K562 (cell line): ENCODE results near the gene MAGOHB. TPM values are rescaled to one million over a fixed set of nuclear protein-coding genes. Genes with fewer than 3 reads are reported as not detected.

Experiments
- ATAC-seq: fragments of 200-7000 bp; cut with Tn5 transposase; 3 replicates; pipeline ENCODE4 v1.9.1; 2020; ENCODE audit warnings: moderate library complexity
- BruUV-seq: library from RNA; stranded (reverse); fragments of 400-500 nt; replicated peaks from 2 replicates; lab custom pipeline; 2021; lab: Mats Ljungman, UMichigan
- CTCF ChIA-PET: fragments of 300-600 bp; formaldehyde crosslinking; extraction: SDS; loops from one replicate; lab custom pipeline; 2021; ENCODE audit warnings: low intra/inter-chr PET ratio; lab: Yijun Ruan, JAX
- POLR2A ChIA-PET: fragments of 300-600, 350-650 bp; sonication (Branson Sonifier 250); formaldehyde crosslinking; extraction: SDS; loops from one replicate; lab custom pipeline; 2021; ENCODE audit warnings: antibody characterized with exemption, inconsistent platforms; lab: Yijun Ruan, JAX
- DNase-seq, 4 experiments: peaks; one replicate each; pipeline versions ENCODE4 v3.0.0 to v3.0.0-alpha.2; 2011 to 2018; ENCODE audit warnings: low spot score in 3 of 4, mixed read lengths in 3 of 4; ENCODE audit errors: extremely low read depth in 1 of 4
- FAIRE-seq: peaks from 2 replicates; lab custom pipeline; 2011; peaks lifted over from hg19 to GRCh38; lab: Jason Lieb, UNC
- H2AFZ ChIP-seq: 2 replicates; pipeline ENCODE4 v1.6.0; 2011; ENCODE audit warnings: low read depth, low read length, control low read depth, inconsistent platforms
- H3K27ac ChIP-seq: fragments of 200-600 bp; 3 replicates; pipeline ENCODE4 v1.8.0; 2011; ENCODE audit warnings: low read depth, mild to moderate bottlenecking, control low read depth, inconsistent platforms, low read length, moderate library complexity, mixed read lengths; ENCODE audit errors: extremely low read depth
- H3K27me3 ChIP-seq, 2 experiments: fragments of 300-600 bp in 1 of 2; 2 replicates in 1 of 2; 3 replicates in 1 of 2; pipeline versions ENCODE4 v1.6.0 to v1.8.0; 2011; ENCODE audit warnings: inconsistent platforms in 2 of 2, low read length in 2 of 2, mild to moderate bottlenecking in 1 of 2, mixed read lengths in 1 of 2, moderate library complexity in 1 of 2; ENCODE audit not compliant: control insufficient read depth in 2 of 2, insufficient read depth in 2 of 2
- H3K36me3 ChIP-seq: fragments of 300-600 bp; 3 replicates; pipeline ENCODE4 v1.8.0; 2011; ENCODE audit warnings: mild to moderate bottlenecking, low read length, inconsistent platforms; ENCODE audit not compliant: control insufficient read depth, insufficient read depth
- H3K4me1 ChIP-seq, 2 experiments: fragments of 200-600 bp in 1 of 2; replicated peaks in 1 of 2; 2 replicates in 1 of 2; 3 replicates in 1 of 2; pipeline versions ENCODE4 v1.5.1 to v1.8.0; 2011; ENCODE audit warnings: inconsistent platforms in 2 of 2, low read length in 2 of 2, mild to moderate bottlenecking in 1 of 2, mixed read lengths in 1 of 2, moderate library complexity in 1 of 2; ENCODE audit not compliant: control insufficient read depth in 2 of 2, insufficient read depth in 2 of 2
- H3K4me2 ChIP-seq: 2 replicates; pipeline ENCODE4 v1.6.1; 2011; ENCODE audit warnings: low read length, control low read depth, inconsistent platforms, mixed read lengths; ENCODE audit not compliant: insufficient read depth
- H3K4me3 ChIP-seq: fragments of 200-600 bp; sonication (generic), shearing (Covaris generic); 2 replicates; pipeline ENCODE4 v1.5.1; 2016; ENCODE audit warnings: control low read depth, inconsistent platforms
- H3K79me2 ChIP-seq: fragments of 200-600 bp; 3 replicates; pipeline ENCODE4 v1.8.0; 2011; ENCODE audit warnings: low read length, inconsistent platforms; ENCODE audit not compliant: control insufficient read depth, insufficient read depth
- H3K9ac ChIP-seq, 2 experiments: 2 replicates each; pipeline versions ENCODE4 v1.6.0 to v1.6.1; 2011; ENCODE audit warnings: low read depth in 2 of 2, low read length in 2 of 2, control low read depth in 1 of 2, inconsistent platforms in 1 of 2, mild to moderate bottlenecking in 1 of 2, mixed read lengths in 1 of 2; ENCODE audit not compliant: insufficient read depth in 1 of 2
- H3K9me1 ChIP-seq: one replicate; pipeline ENCODE4 v1.6.0; 2011; ENCODE audit warnings: inconsistent platforms, mild to moderate bottlenecking, low read length, moderate library complexity; ENCODE audit not compliant: control insufficient read depth, insufficient read depth
- H3K9me3 ChIP-seq: replicated peaks from 2 replicates; pipeline ENCODE4 v1.5.1; 2011; ENCODE audit warnings: low read depth, low read length, inconsistent platforms; ENCODE audit not compliant: control insufficient read depth, insufficient read depth
- H4K20me1 ChIP-seq: replicated peaks from 2 replicates; pipeline ENCODE4 v1.6.1; 2011; ENCODE audit warnings: low read length, inconsistent platforms, mixed read lengths; ENCODE audit not compliant: control insufficient read depth, insufficient read depth
- KLF6 ChIP-seq: fragments of 250-450 bp; sonication (Bioruptor Pico); IDR thresholded peaks from 2 replicates; pipeline ENCODE4 v1.4.0; 2020; ENCODE audit warnings: mild to moderate bottlenecking, moderate library complexity, borderline replicate concordance
- POLR2AphosphoS2 ChIP-seq: IDR thresholded peaks from 2 replicates; pipeline ENCODE4 v1.6.1; 2012; ENCODE audit warnings: low read length, improper control_type of control experiment
- TEAD2 ChIP-seq: fragments of 450-650 bp; IDR thresholded peaks from 2 replicates; pipeline ENCODE4 v1.6.1; 2016; ENCODE audit warnings: missing genetic modification characterization, control low read depth, missing compliant biosample characterization
- ZBTB7A ChIP-seq: IDR thresholded peaks from 2 replicates; pipeline ENCODE4 v1.6.1; 2011; ENCODE audit warnings: low read depth, mild to moderate bottlenecking, low read length, moderate library complexity, borderline replicate concordance; ENCODE audit not compliant: control insufficient read depth
- in situ Hi-C: fragments of 300-500 bp; cut with MboI; formaldehyde crosslinking; loops from 4 replicates; pipeline ENCODE4 v1.15.0; 2018; ENCODE audit warnings: inconsistent platforms, mixed read lengths
- intact Hi-C: fragments of 100-400 bp; cut with micrococcal nuclease; formaldehyde crosslinking; loops from 2 replicates; pipeline ENCODE4 v1.14.2; 2022
- polyA plus RNA-seq, 8 experiments: library from polyadenylated mRNA; depleted of rRNA in 4 of 8; stranded (reverse) in 5 of 8; unstranded in 3 of 8; fragments of >200 nt; fragmentation: Nextera tagmentation in 2 of 8; fragmentation: Illumina TruSeq in 1 of 8; extraction: Ambion mirVana in 2 of 8; extraction: Trizol in 1 of 8; gene quantifications; 2 replicates each; pipeline versions ENCODE4 v1.2.1 to v1.2.3, GENCODE V29; 2011 to 2014; ENCODE audit warnings: inconsistent platforms in 1 of 8, missing spikeins in 1 of 8
- total RNA-seq, 7 experiments: library from RNA; depleted of rRNA in 6 of 7; stranded (reverse); fragments of >200 nt in 6 of 7; fragmentation: Illumina TruSeq in 2 of 7; extraction: Trizol in 2 of 7; gene quantifications; 2 replicates each; pipeline versions ENCODE4 v1.2.1 to v1.2.3, GENCODE V29; 2011 to 2021; ENCODE audit warnings: low replicate concordance in 1 of 7
- TF ChIP-seq, protein P1 (sequence below), 2 experiments: fragments of 450-650 bp; IDR thresholded peaks; 2 replicates each; pipeline ENCODE4 v1.6.1; 2016; ENCODE audit warnings: mild to moderate bottlenecking in 2 of 2, borderline replicate concordance in 1 of 2, low read depth in 1 of 2, moderate library complexity in 1 of 2
- TF ChIP-seq, protein P2 (sequence below): sonication (generic); formaldehyde crosslinking; IDR thresholded peaks from 2 replicates; pipeline ENCODE4 v1.8.0; 2022; ENCODE audit warnings: mild to moderate bottlenecking, missing genetic modification reagents

MAGOHB gene
- total and polyA plus RNA-seq, 9 of the 15 experiments (the other 6 are each of a cell fraction or from before 2014, with no cell fraction given): 34.5 to 177 (median 85.4) TPM

DNA sequence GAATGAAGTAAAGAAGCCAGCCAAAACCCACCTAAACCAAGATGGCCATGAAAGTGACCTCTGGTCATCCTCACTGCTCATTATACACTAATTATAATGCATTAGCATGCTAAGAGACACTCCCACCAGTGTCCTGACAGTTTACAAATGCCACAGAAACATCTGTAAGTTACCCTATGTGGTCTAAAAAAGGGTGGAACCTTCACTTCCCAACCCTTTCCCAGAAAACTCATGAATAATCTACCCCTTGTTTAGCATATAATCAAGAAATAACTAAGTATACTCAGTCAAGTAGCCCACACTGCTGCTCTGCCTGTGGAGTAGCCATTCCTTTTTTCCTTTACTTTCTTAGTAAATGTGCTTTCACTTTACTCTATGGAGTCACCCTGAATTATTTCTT, 40.6 kb upstream of the MAGOHB start:
- Histone ChIP-seq H3K9ac (no peak overlapping the region), H4K20me1 (no peaks in the 10 kb centered on the region), H3K4me1 (no peaks in the 10 kb centered on the region), H3K27ac (no peak overlapping the region), H3K9me3 (no peaks in the 10 kb centered on the region), H3K36me3 (no peaks in the 10 kb centered on the region), H3K4me2 (no peak overlapping the region), H3K79me2 (no peaks in the 10 kb centered on the region), H3K9me1 (no peaks in the 10 kb centered on the region), H3K27me3 (no peaks in the 10 kb centered on the region), H3K4me3 (no peak overlapping the region), H2AFZ (no peak overlapping the region)
- BruUV-seq: no TSS peak
- CTCF ChIA-PET: no interaction called here
- TF ChIP-seq ZBTB7A (no peak), KLF6 (CRISPR knock-in tag) (no peak), POLR2AphosphoS2 (no peak), TEAD2 (no peak)
- TF ChIP-seq, protein P1, sequence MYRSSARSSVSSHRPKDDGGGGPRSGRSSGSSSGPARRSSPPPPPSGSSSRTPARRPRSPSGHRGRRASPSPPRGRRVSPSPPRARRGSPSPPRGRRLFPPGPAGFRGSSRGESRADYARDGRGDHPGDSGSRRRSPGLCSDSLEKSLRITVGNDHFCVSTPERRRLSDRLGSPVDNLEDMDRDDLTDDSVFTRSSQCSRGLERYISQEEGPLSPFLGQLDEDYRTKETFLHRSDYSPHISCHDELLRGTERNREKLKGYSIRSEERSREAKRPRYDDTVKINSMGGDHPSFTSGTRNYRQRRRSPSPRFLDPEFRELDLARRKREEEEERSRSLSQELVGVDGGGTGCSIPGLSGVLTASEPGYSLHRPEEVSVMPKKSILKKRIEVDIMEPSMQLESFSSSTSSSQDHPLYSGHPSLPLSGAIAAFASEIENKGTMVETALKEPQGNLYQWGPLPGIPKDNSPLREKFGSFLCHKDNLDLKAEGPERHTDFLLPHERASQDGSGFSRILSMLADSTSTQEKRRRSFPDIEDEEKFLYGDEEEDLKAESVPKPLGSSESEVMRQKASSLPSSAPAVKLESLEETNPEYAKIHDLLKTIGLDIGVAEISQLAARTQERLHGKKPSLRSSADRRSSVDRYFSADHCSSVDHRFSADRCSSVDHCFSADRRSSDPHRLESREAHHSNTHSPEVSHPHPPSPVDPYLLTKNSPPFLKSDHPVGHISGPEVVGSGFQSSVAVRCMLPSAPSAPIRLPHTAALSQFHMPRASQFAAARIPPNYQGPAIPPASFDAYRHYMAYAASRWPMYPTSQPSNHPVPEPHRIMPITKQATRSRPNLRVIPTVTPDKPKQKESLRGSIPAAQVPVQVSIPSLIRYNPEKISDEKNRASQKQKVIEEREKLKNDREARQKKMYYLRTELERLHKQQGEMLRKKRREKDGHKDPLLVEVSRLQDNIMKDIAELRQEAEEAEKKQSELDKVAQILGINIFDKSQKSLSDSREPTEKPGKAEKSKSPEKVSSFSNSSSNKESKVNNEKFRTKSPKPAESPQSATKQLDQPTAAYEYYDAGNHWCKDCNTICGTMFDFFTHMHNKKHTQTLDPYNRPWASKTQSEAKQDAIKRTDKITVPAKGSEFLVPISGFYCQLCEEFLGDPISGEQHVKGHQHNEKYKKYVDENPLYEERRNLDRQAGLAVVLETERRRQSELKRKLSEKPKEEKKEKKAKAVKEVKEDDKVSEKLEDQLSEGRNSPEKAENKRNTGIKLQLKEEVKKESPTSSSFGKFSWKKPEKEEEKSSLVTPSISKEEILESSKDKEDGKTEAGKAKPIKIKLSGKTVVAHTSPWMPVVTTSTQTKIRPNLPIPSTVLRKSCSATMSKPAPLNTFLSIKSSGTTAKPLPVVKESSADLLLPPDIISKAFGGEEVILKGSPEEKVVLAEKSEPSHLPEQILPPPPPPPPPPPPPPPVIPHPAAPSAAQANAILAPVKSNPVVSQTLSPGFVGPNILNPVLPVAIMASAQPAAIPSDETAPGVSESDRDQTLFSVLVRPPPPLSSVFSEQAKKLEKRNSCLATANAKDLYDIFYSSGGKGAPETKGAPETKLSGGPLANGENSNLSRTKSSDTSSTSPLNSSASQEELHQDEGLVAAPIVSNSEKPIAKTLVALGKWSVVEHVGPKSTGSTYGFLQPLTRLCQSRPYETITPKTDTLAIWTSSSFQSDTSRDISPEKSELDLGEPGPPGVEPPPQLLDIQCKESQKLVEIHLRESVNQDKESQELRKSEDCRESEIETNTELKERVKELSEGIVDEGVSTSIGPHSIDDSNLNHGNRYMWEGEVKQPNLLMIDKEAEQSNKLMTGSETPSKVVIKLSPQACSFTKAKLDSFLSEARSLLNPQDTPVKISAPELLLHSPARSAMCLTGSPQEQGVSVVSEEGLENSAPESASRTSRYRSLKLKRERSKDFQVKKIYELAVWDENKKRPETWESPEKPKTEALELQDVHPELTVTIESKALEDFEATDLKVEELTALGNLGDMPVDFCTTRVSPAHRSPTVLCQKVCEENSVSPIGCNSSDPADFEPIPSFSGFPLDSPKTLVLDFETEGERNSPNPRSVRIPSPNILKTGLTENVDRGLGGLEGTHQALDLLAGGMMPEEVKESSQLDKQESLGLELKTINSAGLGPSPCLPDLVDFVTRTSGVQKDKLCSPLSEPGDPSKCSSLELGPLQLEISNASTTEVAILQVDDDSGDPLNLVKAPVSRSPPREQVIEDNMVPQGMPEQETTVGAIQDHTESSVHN (IDR thresholded peaks at IDR 0.05; ENCODE audit: borderline replicate concordance in 1 of 2, low read depth in 1 of 2): no peak
- TF ChIP-seq, protein P2, sequence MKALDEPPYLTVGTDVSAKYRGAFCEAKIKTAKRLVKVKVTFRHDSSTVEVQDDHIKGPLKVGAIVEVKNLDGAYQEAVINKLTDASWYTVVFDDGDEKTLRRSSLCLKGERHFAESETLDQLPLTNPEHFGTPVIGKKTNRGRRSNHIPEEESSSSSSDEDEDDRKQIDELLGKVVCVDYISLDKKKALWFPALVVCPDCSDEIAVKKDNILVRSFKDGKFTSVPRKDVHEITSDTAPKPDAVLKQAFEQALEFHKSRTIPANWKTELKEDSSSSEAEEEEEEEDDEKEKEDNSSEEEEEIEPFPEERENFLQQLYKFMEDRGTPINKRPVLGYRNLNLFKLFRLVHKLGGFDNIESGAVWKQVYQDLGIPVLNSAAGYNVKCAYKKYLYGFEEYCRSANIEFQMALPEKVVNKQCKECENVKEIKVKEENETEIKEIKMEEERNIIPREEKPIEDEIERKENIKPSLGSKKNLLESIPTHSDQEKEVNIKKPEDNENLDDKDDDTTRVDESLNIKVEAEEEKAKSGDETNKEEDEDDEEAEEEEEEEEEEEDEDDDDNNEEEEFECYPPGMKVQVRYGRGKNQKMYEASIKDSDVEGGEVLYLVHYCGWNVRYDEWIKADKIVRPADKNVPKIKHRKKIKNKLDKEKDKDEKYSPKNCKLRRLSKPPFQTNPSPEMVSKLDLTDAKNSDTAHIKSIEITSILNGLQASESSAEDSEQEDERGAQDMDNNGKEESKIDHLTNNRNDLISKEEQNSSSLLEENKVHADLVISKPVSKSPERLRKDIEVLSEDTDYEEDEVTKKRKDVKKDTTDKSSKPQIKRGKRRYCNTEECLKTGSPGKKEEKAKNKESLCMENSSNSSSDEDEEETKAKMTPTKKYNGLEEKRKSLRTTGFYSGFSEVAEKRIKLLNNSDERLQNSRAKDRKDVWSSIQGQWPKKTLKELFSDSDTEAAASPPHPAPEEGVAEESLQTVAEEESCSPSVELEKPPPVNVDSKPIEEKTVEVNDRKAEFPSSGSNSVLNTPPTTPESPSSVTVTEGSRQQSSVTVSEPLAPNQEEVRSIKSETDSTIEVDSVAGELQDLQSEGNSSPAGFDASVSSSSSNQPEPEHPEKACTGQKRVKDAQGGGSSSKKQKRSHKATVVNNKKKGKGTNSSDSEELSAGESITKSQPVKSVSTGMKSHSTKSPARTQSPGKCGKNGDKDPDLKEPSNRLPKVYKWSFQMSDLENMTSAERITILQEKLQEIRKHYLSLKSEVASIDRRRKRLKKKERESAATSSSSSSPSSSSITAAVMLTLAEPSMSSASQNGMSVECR: no peak
- POLR2A ChIA-PET: no interaction called here
- in situ Hi-C loops (no loop called here), intact Hi-C loops (no loop called here)
- ATAC-seq: no peak
- no peak for FAIRE-seq
- no peak for DNase-seq
